T47D (cell line): Measurements from ENCODE around the gene AK1.

Experiments used
- DNase-seq, 2 experiments: peaks; one replicate each; pipeline versions ENCODE4 v3.0.0 to v3.0.0-alpha.2; 2011 to 2012; ENCODE audit warnings: low read depth in 1 of 2, low spot score in 1 of 2
- JUND ChIP-seq: IDR thresholded peaks from 2 replicates; pipeline ENCODE4 v1.6.1; 2012; ENCODE audit warnings: low read depth
- in situ Hi-C: cut with HindIII; loops from 2 replicates; pipeline ENCODE4 v1.10.0; 2016; ENCODE audit warnings: low sequenced_read_pairs, low pct_unique_long_range_greater_than_20kb

The AK1 gene

DNA sequence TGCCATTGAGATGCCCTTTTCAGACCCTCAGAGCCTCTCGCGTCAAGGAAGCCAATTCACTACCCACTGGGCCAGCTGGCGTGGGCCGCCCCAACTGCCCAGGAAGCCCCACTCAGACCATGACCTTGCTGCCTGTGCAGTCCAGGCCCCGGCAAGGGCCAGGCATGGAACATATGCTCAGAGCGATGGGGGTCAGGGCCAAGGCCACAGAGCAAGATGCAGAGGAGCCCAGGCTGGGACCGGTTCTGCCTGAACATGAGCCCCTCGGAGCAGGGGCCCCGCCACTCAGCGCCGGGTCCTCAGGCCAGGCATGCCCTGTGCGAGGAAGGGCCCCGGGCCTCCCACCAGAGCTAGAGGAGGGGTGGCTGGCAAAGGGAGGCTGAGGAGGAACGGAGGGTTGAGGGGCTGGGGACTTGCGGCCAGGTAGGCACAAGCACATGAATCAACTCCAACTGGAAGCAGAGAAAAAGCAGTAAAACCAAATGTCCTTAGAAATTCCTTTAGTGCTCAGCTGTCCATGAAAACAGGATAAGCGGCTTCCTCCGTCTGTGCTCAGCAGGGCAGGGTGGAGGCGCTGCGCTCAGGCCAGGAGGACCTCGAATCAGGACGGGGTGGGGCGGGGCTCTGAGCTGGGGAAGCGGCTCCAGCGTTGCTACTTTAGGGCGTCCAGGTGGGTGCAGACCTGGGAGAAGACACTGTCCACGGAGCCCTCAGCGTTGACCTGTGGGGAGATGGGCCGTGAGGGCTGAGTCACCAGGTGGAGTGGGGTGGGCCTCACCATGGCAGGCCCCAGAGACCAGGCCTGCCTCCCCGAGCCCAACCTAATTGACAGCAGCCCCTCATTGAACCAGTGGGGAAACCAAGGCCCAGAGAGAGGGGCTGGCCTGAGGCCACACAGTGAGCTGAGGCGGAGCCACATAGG, 9.9 kb downstream of the AK1 start:
- in situ Hi-C loops: no loop called here
- no peak for TF ChIP-seq JUND
- no peak for DNase-seq

DNA sequence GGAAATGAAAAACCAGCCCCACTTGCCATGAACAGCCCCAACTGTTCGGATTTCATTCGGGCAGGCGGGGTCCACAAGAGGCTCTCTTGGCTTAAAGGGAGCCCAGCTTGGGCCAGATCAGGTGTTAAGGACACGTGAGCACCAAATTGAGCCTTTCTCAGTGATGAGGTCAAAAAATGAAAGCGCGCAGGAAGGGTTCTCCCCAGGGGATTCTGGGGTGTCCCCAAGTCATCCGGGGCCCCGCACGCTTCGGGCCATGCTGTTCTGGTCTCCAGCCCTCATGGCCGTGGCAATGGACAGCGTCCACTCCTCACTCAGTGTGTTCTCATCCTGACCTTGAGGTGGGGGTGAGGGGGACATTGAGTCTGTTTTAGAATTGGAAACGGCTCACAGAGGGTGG, 10.9 kb downstream of the AK1 start:
- no peak for DNase-seq
- no peak for TF ChIP-seq JUND
- in situ Hi-C loops: no loop called here

DNA sequence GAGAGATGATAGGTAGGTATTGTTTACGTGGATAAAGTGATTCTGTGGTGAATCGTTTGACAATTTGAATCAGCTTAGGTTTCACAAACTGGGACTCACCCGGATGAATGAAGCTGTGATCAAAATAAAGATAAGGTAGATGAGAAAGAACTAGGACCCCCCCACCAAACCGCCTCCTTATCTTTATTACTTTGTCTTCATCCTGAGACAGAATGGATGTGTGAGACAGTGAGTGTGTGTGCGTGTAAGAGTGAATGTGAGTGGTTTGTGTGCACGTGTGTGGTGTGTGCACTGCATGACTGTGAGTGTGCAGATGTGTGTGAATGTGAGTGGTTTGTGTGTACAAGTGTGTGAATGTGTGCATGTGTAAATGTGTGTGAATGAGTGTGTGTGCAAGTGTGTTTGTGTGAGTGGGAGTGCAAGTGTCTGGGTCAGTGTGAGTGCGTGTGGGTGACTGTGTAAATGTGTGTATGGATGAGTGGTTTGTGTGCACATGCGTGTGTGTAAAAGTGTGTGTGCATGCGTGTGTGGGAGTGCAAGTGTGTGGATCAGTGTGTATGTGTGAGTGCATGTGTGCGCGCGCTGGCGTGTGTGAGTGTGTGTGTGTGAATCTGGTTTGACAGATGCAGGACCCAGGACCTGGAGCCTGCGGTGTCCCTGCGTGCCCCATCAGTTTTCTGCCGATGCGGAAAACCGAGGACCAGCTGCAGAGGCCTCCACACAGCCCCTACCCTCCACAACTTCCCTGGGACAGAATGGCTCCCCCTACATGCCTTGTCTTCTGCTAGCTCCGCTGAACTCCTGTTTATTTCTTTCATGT, 11.6 kb downstream of the AK1 start:
- no peak for DNase-seq
- in situ Hi-C loops: no loop called here
- TF ChIP-seq JUND: no peak

GRCh38 chr9:127863191-127863621, 14.3 kb downstream of the AK1 start:
- TF ChIP-seq JUND: no peak
- no peak for DNase-seq
- in situ Hi-C loops: no loop called here

- DNase-seq: no peak
- no peak for TF ChIP-seq JUND
- in situ Hi-C loops: no loop called here
Observed at GRCh38 chr9:127862075-127863011, 15.1 kb downstream of the AK1 start.

DNA sequence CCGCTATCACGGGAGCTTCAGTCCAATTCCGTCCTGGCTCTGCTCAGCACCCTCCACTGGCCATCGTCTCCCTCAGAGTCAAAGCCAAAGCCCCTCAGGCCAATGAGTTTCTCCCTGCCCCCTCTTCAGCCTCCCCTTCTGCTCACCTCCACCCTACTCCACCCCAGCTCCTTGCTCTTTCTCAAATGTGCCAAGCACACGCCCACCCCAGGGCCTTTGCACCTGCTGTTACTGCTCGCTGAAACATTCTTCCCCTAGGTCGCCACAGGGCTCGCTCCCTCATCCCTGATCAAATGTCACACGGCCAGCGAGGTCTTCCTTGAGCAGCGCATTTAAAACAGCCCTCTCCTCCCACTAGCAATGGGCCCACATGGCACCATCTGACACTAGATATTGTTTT, 16.7 kb downstream of the AK1 start:
- in situ Hi-C loops: no loop called here
- no peak for DNase-seq
- TF ChIP-seq JUND: no peak

DNA sequence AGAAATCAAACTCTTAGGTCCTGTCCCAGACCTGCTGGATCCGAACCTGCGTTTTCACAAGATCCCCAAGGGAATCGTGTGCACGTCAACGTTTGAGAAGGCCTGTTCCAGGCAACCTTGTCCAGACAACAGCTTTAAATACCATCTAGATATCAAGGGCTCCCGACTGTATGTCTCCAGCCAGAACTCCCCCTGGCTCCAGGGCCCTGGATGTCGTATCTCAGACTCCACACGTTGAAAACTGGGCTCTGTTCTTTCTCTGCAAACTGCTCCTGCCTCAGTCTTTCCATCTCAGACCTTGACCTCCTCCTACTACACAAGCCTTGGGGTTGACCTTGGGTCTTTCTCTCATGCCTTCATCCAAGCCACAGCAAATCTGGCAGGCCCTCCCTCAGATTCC, 17.2 kb downstream of the AK1 start:
- TF ChIP-seq JUND: no peak
- no peak for DNase-seq
- in situ Hi-C loops: no loop called here

DNA sequence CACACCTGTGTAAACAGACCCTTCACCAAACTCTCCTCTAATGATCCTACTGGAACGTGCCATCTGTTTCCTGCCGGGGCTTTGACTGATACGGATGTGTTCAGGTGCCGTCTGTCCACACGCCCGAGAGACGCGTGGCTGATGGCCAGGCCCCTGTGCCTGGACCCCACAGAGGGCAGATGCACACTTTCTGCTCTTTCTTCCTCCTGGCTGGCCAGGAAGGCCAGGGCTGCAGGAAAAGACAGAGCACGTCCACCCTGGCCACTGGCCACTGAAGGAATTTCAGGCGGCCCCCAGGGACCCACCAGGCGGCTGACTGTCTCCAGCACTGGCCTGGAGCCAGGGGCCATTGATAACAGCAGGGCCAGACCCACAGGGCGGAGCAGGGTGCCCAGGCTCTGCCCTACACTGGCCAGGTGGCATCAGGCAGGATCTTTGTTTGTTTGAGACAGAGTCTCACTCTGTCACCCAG, 19.4 kb downstream of the AK1 start:
- DNase-seq: no peak
- no peak for TF ChIP-seq JUND
- in situ Hi-C loops: no loop called here

DNA sequence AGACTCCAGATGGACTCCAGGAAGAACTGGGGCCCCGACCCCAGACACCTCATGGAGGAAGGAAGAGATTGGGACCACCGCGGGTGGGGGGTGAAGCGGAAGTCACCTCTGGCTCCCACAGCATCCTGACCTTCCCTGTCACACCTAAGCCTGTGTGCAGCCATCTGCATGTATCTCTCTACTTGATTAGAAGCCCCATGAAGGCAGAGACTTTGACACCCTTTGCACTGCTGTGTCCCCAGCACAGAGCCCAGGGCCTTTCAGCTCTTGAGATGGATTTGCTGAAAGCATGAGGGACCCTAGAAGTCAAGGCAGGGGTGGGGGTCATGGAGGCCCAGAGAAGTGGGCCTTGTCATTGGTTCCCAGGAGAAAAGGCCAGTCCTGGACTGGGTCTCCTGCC, 20.2 kb downstream of the AK1 start:
- in situ Hi-C loops: no loop called here
- no peak for TF ChIP-seq JUND
- no peak for DNase-seq

DNA sequence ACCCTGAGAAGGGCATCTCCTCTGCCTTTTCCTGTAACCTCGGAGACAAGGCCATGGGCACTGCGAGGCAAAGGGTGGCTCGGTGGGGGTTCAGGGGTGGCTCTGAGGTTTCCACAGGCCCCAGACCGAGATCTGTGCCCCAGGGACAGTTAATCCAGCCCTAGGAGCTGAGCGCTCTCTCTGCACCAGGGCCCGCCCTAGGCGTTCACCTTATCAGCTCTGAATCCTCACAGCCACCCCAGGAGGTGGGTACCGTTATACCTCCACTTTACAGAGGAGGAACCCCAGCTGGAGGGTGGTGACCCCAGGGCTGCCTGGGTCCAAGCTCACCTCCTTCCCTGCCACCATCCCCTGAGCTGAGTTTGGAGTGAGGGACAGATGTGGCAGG, 20.8 kb downstream of the AK1 start:
- no peak for DNase-seq
- in situ Hi-C loops: no loop called here

GRCh38 chr9:127856094-127856728, 21.3 kb downstream of the AK1 start:
- TF ChIP-seq JUND: no peak
- in situ Hi-C loops: no loop called here
- DNase-seq: no peak

More for the DNA sequence above, 20.8 kb downstream of the AK1 start:
- no peak for TF ChIP-seq JUND

DNA sequence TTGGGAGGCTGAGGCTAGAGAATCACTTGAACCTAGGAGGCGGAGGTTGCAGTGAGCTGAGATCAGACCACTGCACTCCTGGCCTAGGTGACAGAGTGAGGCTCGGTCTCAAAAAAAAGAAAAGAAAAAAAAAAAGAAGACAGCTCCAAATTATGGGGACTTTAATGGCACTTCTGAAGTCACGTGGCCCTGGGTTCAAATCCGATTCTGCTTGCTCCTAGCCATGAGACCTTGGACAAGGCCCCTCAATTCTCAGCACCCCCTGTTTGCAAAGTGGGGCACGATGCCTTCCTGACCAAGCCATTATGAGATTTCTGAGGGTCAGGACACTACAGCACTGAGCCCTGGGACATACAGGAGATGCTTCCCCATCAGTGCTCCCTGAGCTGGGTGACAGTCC, 22.0 kb downstream of the AK1 start:
- in situ Hi-C loops: no loop called here
- TF ChIP-seq JUND: no peak
- DNase-seq: no peak
